Limb (tissue), 2 donors: ENCODE measurements around the gene GDF15.
"Not testable (repeated sequence)": the region's sequence is repeated elsewhere in the genome, so short reads cannot be mapped to it uniquely, and the experiment has no call there.

ENCODE experiments used
- DNase-seq, 2 donors: peaks; one replicate each; pipeline ENCODE4 v3.0.0-alpha.2; 2016; ENCODE audit errors: extremely low spot score in 2 of 2

GDF15 gene

DNA sequence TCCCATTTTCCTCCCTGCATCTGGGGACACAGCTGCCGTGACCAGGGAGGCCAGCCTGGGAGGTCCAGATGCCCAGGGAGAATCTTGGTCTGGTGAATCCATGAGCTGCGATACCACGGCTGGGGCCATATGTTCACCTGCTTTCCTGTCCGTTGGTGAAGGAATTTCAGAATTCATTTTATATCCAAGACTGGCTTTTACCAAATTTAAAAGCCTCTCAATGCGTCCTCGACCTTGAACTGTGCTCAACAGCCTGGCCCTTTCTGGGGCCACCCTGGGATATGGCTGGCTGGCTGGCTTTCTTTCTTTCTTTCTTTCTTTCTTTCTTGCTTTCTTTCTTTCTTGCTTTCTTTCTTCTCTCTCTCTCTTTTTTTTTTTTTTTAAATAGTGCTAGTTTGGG, 22.2 kb upstream of the GDF15 start:
- DNase-seq = no peak

DNA sequence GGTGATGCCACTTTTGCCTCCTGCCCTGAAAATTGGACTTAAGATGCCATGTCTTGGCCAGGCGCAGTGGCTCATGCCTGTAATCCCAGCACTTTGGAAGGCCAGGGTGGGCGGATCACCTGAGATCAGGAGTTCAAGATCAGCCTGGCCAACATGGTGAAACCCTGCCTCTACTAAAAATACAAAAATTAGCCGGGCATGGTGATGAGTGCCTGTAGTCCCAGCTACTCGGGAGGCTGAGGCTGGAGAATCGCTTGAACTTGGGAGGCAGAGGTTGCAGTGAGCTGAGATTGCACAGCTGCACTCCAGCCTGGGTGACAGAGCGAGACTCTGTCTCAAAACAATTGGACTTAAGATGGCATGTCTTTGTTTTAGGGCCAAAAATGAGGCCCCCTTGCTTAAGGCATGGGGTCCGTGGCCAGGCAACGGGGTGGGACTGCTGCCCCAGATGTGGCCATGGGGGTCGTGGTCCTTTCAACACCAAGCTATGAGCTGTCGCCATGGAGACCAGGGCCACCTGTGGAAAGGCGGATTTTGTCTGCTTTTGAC, 21.6 kb upstream of the GDF15 start:
- not testable (repeated sequence) for DNase-seq

DNA sequence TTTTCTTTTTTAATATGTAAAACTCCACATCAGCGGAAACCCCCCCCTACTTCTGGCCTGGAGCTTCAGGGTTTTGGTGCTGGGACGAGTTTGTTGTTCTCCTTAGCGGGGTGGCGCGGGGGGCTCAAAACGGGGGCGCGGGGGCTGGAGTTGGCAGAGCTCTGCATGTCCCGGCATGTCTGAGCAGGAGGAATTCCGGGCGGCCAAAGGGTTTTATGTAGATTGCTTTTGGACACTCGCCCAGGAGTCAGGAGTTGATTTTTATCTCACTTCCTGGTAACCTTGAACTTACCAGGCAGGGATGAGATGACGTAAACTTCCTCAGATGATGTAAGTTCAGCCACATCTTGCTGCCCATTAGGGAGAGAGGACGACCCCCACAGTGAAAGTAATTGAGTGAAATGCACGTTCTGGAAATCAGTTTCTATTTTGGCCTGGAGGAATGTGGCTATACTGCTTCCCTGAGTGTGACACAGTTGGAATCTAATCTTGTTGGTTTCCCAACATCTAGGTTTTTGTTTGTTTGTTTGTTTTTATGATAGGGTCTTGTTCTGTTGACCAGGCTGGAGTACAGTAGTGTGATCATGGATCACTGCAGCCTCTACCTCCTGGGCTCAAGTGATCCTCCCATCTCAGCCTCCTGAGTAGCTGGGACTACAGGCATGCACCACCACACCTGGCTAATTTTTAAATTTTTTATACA, 21.0 kb upstream of the GDF15 start:
- DNase-seq = peak; percentile 82 to 84

DNA sequence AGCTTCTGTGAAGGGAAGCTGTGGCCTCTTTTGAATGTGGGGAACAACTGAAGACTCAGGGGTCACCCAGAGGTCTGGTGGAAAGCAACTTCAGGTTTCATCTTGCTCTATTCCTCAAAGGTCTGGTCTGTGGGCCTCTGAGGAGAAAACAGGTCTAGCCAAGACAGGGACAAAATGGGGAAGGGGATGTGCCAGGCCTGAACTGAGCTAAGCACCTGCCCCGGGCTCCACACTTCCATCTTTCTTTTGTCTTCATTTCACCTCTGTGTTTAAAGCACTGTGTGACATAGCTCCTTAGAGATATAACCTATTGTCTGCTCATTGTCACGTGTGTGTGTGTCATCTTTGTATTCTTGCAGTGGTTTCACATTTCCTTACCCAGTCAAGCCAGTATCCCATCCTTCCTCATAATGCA, 19.9 kb upstream of the GDF15 start:
- no peak for DNase-seq

DNA sequence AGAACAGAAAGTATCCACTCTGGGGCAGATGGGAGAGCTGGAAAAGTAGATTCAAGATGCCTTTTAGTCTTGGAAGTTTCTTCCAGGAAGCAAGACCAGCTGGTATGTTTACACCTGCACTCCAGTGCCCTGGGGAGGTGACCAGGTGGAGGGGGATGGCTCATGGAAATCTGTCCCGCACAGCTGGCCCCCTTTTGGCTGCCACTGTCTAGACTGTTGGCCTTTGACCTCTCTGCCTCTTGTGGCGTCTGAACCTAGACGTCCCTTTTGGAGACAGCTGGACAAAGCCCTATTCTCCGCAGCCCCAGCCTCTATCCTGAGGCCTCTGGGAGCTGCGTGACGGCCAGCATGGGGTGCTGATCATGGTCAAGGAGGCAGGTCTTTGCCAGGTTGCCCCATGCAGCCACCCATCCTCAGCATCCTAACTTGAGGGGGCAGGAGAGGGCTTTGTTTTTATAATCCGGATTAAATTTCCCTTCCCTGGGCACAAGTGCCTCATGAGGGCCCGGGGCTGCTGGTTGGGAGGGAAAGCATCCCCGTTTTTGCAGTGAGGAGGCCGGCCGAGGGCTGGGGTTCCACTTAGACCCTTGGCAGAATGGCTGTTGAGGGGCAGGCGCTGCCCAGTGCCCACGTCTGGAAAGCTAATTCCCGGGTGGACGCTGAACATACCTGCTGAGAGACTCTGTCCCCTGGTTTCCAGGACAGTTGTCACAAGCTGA, 17.3 kb upstream of the GDF15 start:
- DNase-seq = no peak

DNA sequence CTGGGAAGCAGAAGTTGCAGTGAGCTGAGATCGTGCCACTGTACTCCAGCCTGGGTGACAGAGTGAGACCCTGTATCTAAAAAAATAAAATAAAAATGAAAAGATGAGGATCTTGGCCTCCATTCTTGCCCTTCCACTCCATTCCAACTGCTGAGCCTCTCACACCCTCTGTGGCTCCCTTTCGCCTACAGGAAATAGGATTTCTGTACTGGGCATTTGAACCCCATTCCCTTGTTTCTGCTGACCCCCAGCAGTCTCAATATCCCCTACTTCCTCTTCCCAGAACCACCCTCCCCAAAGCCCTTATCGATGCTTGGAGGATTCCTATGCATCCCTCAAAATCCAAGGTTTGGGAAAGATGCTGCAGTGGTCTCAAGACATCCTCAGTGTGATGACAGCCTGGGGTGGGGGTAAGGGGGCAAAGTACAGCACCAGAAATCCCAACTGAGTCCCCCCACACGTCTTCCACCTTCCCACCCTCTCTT, 12.5 kb upstream of the GDF15 start:
- no peak for DNase-seq

DNA sequence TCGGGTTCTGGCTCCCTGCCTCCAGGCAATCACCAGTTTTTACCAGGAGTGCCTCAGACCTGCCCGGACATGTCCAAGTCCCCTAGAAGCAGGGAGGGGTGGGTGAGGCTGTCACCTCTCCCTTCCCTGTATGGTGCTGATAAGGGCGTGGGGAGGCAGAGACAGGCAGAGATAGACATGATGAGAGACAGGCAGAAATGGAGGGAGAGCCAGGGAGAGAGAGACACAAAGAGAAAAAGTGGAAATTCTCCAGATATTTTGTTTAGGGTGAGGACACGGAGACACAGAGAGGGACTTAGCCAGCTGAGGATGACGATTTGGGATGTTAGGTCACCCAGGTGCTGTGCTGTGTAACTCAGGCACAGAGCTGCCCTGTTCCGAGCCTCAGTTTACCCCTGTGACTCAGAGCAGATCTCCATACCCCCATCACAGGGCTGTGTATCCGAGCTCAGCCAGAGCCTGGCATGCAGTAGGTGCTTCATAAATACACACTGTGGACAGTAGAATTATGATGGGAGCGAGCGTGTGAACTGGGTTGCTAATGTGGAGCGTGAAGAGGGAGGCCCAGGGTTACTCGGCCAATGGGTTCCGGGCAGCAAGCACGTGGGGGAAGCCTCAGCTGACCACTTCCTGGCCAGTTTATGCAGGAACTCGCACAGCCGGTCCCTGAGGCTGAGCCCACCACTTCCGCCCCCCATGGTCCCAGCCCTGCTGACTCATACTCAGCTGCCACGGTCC, 11.9 kb upstream of the GDF15 start:
- DNase-seq = peak; percentile 50 to 79

DNA sequence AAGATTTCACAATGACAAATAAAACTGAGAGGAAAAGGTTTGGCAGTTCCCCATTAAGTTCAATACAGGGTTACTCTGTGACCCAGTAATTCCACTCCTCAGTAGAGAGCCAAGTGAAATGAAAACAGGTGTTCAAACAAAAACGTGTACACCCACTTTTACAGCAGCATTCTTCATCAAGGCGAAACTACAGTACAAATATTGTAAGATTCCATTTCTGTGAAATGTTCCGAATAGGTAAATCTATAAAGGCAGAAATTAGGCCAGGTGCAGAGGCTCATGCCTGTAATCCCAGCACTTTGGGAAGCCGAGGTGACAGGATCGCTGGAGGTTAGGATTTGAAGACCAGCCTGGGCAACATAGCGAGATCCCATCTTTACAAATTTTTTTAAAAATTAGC, 8.9 kb upstream of the GDF15 start:
- DNase-seq = no peak

DNA sequence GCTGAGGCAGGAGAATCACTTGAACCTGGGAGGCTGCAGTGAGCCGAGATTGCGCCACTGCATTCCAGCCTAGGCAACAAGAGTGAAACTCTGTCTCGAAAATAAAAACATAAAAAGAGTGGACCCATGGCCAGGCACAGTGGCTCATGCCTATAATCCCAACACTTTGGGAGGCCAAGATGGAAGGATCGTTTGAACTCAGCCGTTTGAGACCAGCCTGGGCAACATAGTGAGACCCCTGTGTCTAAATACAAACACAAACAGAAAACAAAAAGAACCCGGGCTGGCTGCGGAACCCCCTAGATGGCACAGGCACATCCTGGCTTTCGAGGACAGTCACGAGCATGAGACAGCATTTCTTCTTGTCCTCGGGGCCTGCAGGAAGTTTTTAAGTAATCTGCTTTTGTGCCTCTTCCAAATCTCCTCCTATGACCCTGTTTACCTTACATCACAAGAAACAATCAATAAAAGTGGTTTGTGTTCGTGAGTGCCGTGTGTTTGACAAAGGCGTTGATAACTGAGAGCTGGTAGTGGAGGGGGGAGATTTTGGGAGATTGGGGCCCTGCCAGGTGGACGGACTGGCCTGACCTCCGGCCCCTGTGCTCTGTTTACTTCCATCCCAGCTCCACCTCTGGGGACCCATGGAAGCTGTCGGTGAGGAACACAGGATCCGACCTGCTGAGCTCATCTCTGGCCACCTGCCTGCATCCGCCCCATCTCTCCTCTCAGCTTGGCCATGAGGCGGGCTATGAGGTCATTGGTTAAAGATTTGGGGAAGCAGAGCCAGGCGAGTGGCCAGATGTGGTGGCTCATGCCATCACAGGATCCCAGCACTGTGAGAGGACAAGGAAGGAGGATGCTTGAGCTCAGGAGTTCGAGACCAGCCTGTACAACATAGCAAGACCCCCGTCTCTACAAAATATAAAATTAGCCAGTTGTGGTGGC, 5.9 kb upstream of the GDF15 start:
- DNase-seq = peak; percentile 55 to 73

DNA sequence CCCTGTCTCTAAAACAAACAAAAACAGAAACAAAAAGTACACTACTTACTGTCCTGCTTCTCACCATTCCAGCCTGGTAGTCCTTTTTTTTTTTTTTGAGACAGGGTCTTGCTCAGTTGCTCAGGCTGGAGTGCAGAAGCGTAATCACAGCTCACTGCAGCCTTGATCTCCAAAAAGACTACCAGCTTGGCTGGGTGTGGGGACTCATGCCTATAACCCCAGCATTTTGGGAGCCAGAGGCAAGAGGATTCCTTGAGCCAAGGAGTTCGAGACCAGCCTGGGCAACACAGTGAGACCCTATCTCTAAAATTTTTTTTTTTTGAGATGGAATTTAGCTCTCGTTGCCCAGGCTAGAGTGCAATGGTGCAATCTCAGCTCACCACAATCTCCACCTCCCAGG, 5.1 kb upstream of the GDF15 start:
- DNase-seq = no peak

DNA sequence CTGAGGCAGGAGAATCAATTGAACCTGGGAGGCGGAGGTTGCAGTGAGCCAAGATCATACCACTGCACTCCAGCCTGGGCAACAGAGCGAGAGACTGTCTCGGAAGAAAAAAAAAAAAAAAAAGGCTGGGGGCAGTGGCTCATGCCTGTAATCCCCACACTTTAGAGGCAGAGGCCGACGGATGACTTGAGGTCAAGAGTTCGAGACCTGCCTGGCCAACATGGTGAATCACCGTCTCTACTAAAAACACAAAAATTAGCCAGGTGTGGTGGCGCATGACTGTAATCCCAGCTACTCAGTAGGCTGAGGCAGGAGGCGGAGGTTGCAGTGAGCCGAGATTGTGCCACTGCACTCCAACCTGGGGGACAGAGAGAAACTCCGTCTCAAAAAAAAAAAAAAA, 2.3 kb upstream of the GDF15 start:
- not testable (repeated sequence) for DNase-seq

DNA sequence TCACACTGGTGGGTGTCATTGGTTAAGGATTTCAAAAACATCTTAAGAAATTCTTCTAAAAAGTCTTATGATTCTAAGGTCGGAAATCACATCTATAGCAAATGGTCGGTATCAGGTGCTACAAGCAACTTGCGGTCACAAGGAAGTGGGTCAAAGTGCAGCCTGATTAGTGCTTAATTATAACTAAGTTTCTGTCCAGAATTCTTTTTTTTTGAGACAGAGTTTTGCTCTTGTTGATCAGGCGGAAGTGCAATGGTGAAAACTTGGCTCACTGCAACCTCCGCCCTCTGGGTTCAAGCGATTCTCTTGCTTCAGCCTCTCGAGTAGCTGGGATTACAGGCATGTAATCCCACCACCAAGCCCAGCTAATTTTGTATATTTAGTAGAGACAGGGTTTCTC, 1.2 kb upstream of the GDF15 start:
- DNase-seq = no peak

DNA sequence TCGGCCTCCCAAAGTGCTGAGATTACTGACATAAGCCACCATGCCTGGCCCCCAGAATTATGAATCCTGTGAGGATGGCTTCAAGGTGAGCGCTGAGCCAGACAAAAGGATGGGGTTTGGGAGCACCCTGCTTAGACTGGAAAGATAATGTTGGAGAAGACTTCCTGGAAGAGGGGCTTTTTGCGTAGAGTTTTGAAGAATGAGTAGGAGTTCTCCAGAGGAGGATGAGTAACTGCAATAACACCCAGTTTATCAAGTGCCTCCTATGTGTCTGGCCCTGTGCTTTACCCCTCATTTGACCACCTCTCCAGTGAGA, 641 bp upstream of the GDF15 start:
- DNase-seq = no peak

DNA sequence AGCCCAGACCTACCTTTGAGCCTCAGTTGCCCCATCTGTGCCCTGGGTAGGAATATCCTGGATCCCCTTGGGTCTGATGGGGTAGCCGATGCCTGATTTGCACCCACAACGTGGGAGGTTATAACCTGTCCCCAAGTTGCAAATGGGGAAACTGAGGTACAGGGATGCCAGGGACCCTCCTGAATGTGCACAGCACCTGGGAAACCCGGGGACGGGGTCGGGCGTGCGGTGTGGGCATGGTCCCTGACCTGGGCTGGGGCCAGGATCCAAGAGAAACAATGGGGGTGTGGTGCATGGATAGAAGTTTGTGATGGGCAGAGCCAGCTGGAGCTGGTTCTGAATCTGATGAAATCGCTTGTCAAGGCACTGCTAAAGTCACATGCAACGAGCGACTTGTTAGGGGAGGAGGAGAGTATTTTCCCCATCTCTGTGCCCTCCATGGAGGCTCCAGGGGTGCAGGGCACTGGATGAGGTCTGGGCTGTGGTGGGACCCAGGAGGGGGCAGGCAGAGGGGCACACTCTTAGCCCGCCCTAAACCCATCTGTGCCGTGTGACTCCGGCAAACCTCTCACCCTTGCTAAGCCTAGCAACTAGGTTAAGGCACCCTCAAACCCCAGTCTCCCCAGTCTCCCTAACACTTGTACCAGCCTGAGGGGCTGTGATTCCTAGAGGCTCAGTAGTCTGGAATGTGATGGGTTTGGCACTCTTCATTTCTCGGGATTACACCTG, 749 bp downstream of the GDF15 start:
- no peak for DNase-seq

DNA sequence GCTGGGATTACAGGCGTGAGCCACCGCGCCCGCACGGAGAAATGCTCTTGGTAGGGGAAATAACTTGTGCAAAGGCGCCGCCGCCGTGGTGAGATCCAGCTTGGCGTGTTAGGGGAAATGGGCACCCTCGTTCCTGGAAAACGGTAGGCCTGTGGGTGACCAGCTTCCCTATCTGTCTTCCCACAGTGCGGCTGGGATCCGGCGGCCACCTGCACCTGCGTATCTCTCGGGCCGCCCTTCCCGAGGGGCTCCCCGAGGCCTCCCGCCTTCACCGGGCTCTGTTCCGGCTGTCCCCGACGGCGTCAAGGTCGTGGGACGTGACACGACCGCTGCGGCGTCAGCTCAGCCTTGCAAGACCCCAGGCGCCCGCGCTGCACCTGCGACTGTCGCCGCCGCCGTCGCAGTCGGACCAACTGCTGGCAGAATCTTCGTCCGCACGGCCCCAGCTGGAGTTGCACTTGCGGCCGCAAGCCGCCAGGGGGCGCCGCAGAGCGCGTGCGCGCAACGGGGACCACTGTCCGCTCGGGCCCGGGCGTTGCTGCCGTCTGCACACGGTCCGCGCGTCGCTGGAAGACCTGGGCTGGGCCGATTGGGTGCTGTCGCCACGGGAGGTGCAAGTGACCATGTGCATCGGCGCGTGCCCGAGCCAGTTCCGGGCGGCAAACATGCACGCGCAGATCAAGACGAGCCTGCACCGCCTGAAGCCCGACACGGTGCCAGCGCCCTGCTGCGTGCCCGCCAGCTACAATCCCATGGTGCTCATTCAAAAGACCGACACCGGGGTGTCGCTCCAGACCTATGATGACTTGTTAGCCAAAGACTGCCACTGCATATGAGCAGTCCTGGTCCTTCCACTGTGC, 2.4 kb downstream of the GDF15 start:
- DNase-seq = peak; percentile 52 to 90

DNA sequence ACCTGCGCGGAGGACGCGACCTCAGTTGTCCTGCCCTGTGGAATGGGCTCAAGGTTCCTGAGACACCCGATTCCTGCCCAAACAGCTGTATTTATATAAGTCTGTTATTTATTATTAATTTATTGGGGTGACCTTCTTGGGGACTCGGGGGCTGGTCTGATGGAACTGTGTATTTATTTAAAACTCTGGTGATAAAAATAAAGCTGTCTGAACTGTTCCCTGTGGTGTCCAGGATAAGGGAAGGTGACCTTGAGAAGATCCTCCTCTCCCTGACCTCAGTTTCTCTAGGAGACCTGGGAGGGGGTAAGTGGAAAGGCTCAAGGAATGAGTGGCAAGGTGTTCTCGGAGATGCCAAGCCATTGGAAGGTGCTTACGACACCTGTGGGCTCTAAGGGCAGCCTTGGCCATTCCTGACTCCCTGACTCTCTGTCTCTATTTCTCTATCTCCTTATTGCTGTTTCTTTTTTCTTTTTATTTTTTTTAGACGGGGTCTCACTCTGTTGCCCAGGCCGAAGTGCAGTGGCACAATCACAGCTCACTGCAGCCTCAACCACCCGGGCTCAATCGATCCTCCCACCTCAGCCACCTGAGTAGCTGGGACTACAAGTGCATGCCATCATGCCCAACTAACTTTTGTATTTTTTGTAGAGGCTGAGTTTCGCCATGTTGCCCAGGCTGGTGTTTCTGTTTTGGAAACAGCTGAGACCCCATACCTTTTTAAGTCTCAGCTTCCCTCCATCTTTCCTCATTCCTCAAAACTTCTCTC, 3.2 kb downstream of the GDF15 start:
- no peak for DNase-seq

DNA sequence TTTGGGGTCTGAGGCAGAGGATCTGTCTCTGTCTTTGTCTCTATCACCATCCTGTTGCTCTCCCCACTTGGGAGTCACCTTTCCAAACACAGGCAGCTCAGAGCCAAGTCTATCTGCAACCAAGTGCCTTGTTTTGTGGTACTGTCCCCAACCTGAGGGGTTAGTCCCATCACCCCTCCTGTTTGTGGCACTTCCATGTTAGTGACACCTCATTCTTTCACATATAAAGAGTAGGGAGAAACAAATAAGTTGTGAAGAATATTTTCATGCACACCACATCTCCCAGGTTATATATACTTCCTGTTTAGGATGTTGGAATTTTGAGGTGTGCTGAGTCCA, 3.7 kb downstream of the GDF15 start:
- DNase-seq = no peak

DNA sequence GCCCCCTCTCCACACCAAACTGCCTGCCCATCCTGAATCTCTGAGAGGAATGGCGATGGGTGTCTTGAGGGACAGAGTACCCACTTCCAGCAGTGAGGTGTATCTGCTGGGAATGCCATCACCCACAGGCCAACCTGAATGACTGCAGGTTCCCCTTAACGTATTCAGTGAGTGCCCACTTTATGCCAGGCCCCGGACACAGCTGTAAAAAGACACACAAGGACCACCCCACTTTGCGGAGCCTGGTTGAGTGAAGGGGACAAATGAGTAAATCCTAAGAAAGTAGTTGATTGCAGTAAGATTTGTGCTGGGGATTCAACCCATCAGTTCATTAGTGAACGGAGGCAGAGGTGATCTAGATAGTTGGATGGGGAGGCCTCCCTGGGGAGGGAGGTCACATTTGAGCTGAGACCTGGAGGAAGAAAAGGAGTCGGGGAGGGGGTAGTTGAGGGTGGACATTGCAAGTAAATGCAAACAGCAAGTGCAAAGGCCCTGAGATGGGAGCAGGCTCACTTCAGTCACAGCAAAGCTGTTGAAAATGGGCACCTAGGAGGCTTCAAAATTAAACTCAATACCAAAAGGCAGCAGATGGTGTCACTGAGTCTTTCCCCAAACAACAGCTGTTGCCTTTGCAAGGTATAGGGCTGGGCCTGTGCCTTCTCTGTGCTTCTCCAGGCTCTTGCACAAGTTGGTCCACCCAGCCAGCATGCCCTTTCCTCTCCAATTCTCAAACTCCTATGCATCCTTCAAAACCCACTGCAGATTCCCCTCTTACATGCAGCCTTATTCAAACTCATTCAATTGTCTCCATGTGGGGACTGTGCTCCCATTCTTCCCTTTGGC, 4.3 kb downstream of the GDF15 start:
- DNase-seq = no peak
